ENCODE data around the gene MACF1. TPM values are rescaled to one million over a fixed set of nuclear protein-coding genes. Genes with fewer than 3 reads are reported as not detected.

Gene MACF1
- total RNA-seq, 1 donor from 2014 or later, result 694 TPM

GRCh38 chr1:39328095-39328494 lies 123.6 kb downstream of the MACF1 start:
- Histone ChIP-seq H4K20me1 (ENCODE audit: insufficient read depth, low read length) (peaks cover 14% of the 10 kb centered on the region), H3K79me2 (ENCODE audit: insufficient read depth, low read length) (peaks cover 7% of the 10 kb centered on the region), H3K36me3 (ENCODE audit: insufficient read depth, low read length) (peaks cover 71% of the 10 kb centered on the region), H2AFZ (ENCODE audit: low read depth, low read length) (no peak overlapping the region), H3K4me2 (ENCODE audit: low read length) (no peak overlapping the region), H3K9me3 (ENCODE audit: insufficient read depth, low read depth, low read length) (no peaks in the 10 kb centered on the region), H3K9ac (ENCODE audit: low read length) (no peak overlapping the region), H3K27ac (ENCODE audit: low read depth, low read length) (no peak overlapping the region), H3K4me3 (ENCODE audit: insufficient read depth, low read depth, low read length) (no peak overlapping the region), H3K4me1 (ENCODE audit: insufficient read depth, low read length) (no peaks in the 10 kb centered on the region), H3K27me3 (ENCODE audit: insufficient read depth, low read length) (no peaks in the 10 kb centered on the region)
- no peak for TF ChIP-seq EZH2 (IDR thresholded peaks at IDR 0.05; ENCODE audit: insufficient read depth, low read length)
- TF ChIP-seq CTCF (IDR thresholded peaks at IDR 0.05; ENCODE audit: insufficient read depth, low read depth, low read length), result no peak
- peaks cover 25% of the 10 kb centered on the region for H3K4me1 Mint-ChIP-seq (ENCODE audit: low read depth, unreplicated experiment)
- H3K4me3 Mint-ChIP-seq (ENCODE audit: unreplicated experiment), result no peak overlapping the region
- H3K9me3 Mint-ChIP-seq (ENCODE audit: unreplicated experiment), result no peaks in the 10 kb centered on the region
- no peak for DNase-seq (ENCODE audit: low read depth)
- no peak for FAIRE-seq
- H3K27me3 Mint-ChIP-seq (ENCODE audit: low read depth, unreplicated experiment), result no peaks in the 10 kb centered on the region
- H3K27ac Mint-ChIP-seq (ENCODE audit: unreplicated experiment), result peak overlapping the region; percentile 30
- H3K36me3 Mint-ChIP-seq (ENCODE audit: low read depth, unreplicated experiment), result peaks cover 13% of the 10 kb centered on the region

- H3K36me3 ChIP-seq (ENCODE audit: insufficient read depth, low read length), result peaks cover 71% of the 10 kb centered on the region
Observed at GRCh38 chr1:39328586-39329121, 124.2 kb downstream of the MACF1 start.

More at GRCh38 chr1:39328586-39329121, 124.2 kb downstream of the MACF1 start:
- H3K27me3 ChIP-seq (ENCODE audit: insufficient read depth, low read length), result no peaks in the 10 kb centered on the region
- H3K27ac ChIP-seq (ENCODE audit: low read depth, low read length), result no peak overlapping the region
- H3K36me3 Mint-ChIP-seq (ENCODE audit: low read depth, unreplicated experiment), result peaks cover 13% of the 10 kb centered on the region
- TF ChIP-seq EZH2 (IDR thresholded peaks at IDR 0.05; ENCODE audit: insufficient read depth, low read length) (no peak), CTCF (IDR thresholded peaks at IDR 0.05; ENCODE audit: insufficient read depth, low read depth, low read length) (no peak)
- H3K4me1 Mint-ChIP-seq (ENCODE audit: low read depth, unreplicated experiment), result peaks cover 31% of the 10 kb centered on the region
- H3K4me1 ChIP-seq (ENCODE audit: insufficient read depth, low read length), result no peaks in the 10 kb centered on the region
- H4K20me1 ChIP-seq (ENCODE audit: insufficient read depth, low read length), result peaks cover 14% of the 10 kb centered on the region
- H2AFZ ChIP-seq (ENCODE audit: low read depth, low read length), result no peak overlapping the region
- H3K27me3 Mint-ChIP-seq (ENCODE audit: low read depth, unreplicated experiment), result no peaks in the 10 kb centered on the region
- H3K9ac ChIP-seq (ENCODE audit: low read length), result no peak overlapping the region
- H3K9me3 Mint-ChIP-seq (ENCODE audit: unreplicated experiment), result no peaks in the 10 kb centered on the region
- DNase-seq (ENCODE audit: low read depth) (peak; percentile 27), FAIRE-seq (no peak)
- peaks cover 7% of the 10 kb centered on the region for H3K79me2 ChIP-seq (ENCODE audit: insufficient read depth, low read length)
- H3K9me3 ChIP-seq (ENCODE audit: insufficient read depth, low read depth, low read length), result no peaks in the 10 kb centered on the region
- H3K27ac Mint-ChIP-seq (ENCODE audit: unreplicated experiment), result no peak overlapping the region
- H3K4me2 ChIP-seq (ENCODE audit: low read length), result no peak overlapping the region
- H3K4me3 ChIP-seq (ENCODE audit: insufficient read depth, low read depth, low read length), result no peak overlapping the region
- H3K4me3 Mint-ChIP-seq (ENCODE audit: unreplicated experiment), result no peak overlapping the region
